Tibial nerve (tissue), 4 donors: Measurements from ENCODE around the gene PUM1.

Experiments
- EP300 ChIP-seq, 2 donors: sonication (generic); formaldehyde crosslinking; IDR thresholded peaks; one replicate each; pipeline ENCODE4 v1.6.1; 2017; ENCODE audit warnings: antibody characterized with exemption in 2 of 2, mild to moderate bottlenecking in 1 of 2
- POLR2A ChIP-seq, 2 donors: fragments of 450-650 bp; IDR thresholded peaks; one replicate each; pipeline ENCODE4 v1.6.1; 2017; ENCODE audit warnings: antibody characterized with exemption in 2 of 2, mild to moderate bottlenecking in 2 of 2, moderate library complexity in 2 of 2
- TF ChIP-seq, protein P1 (sequence below), 5 experiments: fragments of 200-600 bp in 3 of 5; fragments of 450-650 bp in 2 of 5; sonication (generic) in 3 of 5; IDR thresholded peaks; one replicate each; pipeline ENCODE4 v1.5.1; 2016 to 2019; ENCODE audit warnings: antibody characterized with exemption in 5 of 5, mild to moderate bottlenecking in 3 of 5, moderate library complexity in 2 of 5

DNA sequence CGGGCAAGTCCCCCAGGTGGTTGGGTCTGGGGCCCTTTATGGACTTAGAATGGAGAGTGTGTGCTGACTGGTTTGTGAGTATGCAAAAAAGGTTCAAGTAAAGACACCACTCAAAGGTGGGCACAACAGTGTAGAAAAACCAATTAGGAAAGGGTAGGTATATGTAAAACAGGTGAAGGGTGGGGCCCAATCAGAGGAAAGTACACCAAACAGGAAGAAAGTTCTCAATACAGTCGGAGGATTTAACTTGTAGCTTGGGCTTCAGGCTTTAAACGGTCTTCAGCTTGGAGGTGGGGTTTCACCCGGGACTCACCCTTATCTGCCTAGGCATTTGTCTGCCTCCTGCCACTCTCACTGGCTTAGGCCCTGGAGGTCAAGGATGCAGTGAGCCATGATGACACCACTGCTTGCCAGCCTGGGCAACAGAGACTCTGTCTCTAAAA is 6.8 kb upstream of the PUM1 start:
- TF ChIP-seq, protein P1, sequence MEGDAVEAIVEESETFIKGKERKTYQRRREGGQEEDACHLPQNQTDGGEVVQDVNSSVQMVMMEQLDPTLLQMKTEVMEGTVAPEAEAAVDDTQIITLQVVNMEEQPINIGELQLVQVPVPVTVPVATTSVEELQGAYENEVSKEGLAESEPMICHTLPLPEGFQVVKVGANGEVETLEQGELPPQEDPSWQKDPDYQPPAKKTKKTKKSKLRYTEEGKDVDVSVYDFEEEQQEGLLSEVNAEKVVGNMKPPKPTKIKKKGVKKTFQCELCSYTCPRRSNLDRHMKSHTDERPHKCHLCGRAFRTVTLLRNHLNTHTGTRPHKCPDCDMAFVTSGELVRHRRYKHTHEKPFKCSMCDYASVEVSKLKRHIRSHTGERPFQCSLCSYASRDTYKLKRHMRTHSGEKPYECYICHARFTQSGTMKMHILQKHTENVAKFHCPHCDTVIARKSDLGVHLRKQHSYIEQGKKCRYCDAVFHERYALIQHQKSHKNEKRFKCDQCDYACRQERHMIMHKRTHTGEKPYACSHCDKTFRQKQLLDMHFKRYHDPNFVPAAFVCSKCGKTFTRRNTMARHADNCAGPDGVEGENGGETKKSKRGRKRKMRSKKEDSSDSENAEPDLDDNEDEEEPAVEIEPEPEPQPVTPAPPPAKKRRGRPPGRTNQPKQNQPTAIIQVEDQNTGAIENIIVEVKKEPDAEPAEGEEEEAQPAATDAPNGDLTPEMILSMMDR (IDR thresholded peaks at IDR 0.05): no peak
- TF ChIP-seq POLR2A (IDR thresholded peaks at IDR 0.05) (no peak), EP300 (IDR thresholded peaks at IDR 0.05) (no peak)
